Measurements from ENCODE around the gene ISG15. TPM values are rescaled to one million over a fixed set of nuclear protein-coding genes. Genes with fewer than 3 reads are reported as not detected.

ISG15 gene
- total RNA-seq, 5 donors from 2014 or later (not counting 1 experiment from before 2014, with no cell fraction given), result 29.1 to 69.8 (median 48.5) TPM

- H3K27me3 ChIP-seq (replicated peaks in 1 of 2; ENCODE audit: control insufficient read depth in 2 of 2, extremely low read depth in 1 of 2, insufficient read depth in 2 of 2, low read length in 1 of 2), result peaks cover 0 to 86% of the 10 kb centered on the region in 2 experiments
- Mint-ChIP-seq H3K27me3 (peaks cover 0 to 28% of the 10 kb centered on the region in 2 donors), H3K27ac (no peak overlapping the region), H3K36me3 (no peaks in the 10 kb centered on the region), H3K4me3 (peak overlapping the region in 1 of 3 donors; percentile 30), H3K9me3 (peaks cover 0 to under 1% (median 0%) of the 10 kb centered on the region in 3 donors), H3K4me1 (peaks cover 7 to 16% (median 13%) of the 10 kb centered on the region in 3 donors)
- no peaks in the 10 kb centered on the region for H3K9me3 ChIP-seq
- 78% methylated on average over 1 of the region's 3 CpGs for WGBS (ENCODE audit: insufficient coverage)
- POLR2A ChIA-PET, result no interaction called here
- H3K4me1 ChIP-seq (ENCODE audit: control insufficient read depth in 1 of 2, extremely low read depth in 1 of 2, insufficient read depth in 2 of 2, low read length in 2 of 2), result peaks cover 9 to 55% of the 10 kb centered on the region in 2 experiments
- H3K4me3 ChIP-seq (ENCODE audit: control insufficient read depth in 1 of 2, extremely low read depth in 1 of 2, low read length in 1 of 2), result no peak overlapping the region
- no peaks in the 10 kb centered on the region for H3K36me3 ChIP-seq (ENCODE audit: control insufficient read depth in 2 of 2, extremely low read depth in 1 of 2, insufficient read depth in 1 of 2, low read length in 1 of 2)
- ATAC-seq (replicated peaks in 1 of 4) (no peak), DNase-seq (no peak)
- CTCF ChIA-PET, result interaction anchor here in 1 of 2 donors (0.6 kb wide), 1 partner anchor 65 kb away, joined by 6 read pairs; no protein-coding TSS in a partner anchor
- H3K27ac ChIP-seq (ENCODE audit: low read length), result no peak overlapping the region
Observed at GRCh38 chr1:997713-997992, 15.6 kb upstream of the ISG15 start.

DNA sequence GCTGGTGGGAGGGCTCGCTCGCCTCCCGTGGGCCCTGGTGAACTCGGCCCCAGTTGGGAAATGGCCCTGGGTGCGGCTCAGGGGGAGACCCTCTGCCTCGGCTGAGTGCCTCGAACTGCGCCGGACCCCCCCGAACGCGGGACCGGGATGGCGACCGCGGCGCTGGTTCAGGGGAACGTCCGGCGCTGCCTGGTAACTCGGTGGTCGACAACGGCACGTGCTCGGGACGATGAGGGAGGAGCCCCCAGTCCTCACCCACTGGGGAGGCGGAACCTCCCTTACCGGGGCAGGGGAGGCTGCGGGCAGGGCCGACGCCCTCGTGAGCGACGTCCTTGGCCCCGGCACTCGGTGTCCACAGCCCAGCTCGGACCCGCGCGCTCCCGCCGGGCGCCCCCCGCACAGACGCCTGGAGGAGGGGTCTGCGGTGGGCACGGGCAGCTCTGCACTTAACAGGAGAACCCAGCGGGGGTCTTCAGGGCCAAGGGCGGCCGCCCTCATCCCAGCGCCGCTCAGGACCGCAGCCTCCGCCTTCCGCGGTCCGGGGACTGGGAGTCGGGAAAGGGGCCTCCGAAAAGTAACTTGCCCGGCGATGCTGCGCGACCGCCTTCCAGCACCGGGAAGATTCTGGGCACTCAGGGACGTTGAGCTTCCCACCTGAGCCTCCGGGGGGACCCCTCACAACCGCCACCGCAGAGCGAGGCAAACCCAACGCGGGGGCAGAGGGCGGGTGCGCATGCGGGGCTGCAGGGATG, 15.1 kb upstream of the ISG15 start:
- H3K36me3 Mint-ChIP-seq, result no peaks in the 10 kb centered on the region
- WGBS (ENCODE audit: insufficient coverage), result 32% methylated on average over 67 of the region's 75 CpGs
- H3K4me3 Mint-ChIP-seq, result peak overlapping the region in 2 of 3 donors; percentile 21 to 46

DNA sequence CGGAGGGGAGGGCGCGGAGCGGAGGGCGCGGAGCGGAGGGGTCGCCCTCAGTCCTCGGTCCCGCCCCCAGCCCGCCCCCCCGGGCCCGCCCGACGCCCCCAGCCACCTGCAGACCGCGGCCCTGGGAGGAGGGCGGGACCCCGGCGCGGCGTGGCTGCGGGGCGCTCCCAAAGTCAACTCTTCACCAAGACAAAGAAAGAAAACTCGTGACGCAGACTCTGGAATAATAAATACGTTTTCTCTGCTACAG, 14.6 kb upstream of the ISG15 start:
- H3K27me3 Mint-ChIP-seq, result peaks cover 0 to 35% of the 10 kb centered on the region in 2 donors
- Histone ChIP-seq H3K36me3 (ENCODE audit: control insufficient read depth in 2 of 2, extremely low read depth in 1 of 2, insufficient read depth in 1 of 2, low read length in 1 of 2) (no peaks in the 10 kb centered on the region), H3K4me1 (ENCODE audit: control insufficient read depth in 1 of 2, extremely low read depth in 1 of 2, insufficient read depth in 2 of 2, low read length in 2 of 2) (peaks cover 9 to 55% of the 10 kb centered on the region in 2 experiments), H3K4me3 (ENCODE audit: control insufficient read depth in 1 of 2, extremely low read depth in 1 of 2, low read length in 1 of 2) (peak overlapping the region in 1 of 2 donors; percentile 44), H3K27ac (ENCODE audit: low read length) (no peak overlapping the region), H3K27me3 (replicated peaks in 1 of 2; ENCODE audit: control insufficient read depth in 2 of 2, extremely low read depth in 1 of 2, insufficient read depth in 2 of 2, low read length in 1 of 2) (peaks cover 2 to 86% of the 10 kb centered on the region in 2 experiments), H3K9me3 (no peaks in the 10 kb centered on the region)
- H3K27ac Mint-ChIP-seq, result no peak overlapping the region
- no peaks in the 10 kb centered on the region for H3K36me3 Mint-ChIP-seq
- CTCF ChIA-PET, result no interaction called here
- WGBS (ENCODE audit: insufficient coverage), result 0% methylated on average over 13 of the region's 27 CpGs
- DNase-seq (peak in 2 of 35 experiments; percentile 43 to 49), ATAC-seq (replicated peaks in 1 of 4) (no peak)
- peaks cover 7 to 16% (median 13%) of the 10 kb centered on the region in 3 donors for H3K4me1 Mint-ChIP-seq
- no peaks in the 10 kb centered on the region for H3K9me3 Mint-ChIP-seq
- POLR2A ChIA-PET, result no interaction called here
- H3K4me3 Mint-ChIP-seq, result peak overlapping the region in 1 of 3 donors; percentile 46

More for the DNA sequence above, 15.1 kb upstream of the ISG15 start:
- Histone ChIP-seq H3K36me3 (ENCODE audit: control insufficient read depth in 2 of 2, extremely low read depth in 1 of 2, insufficient read depth in 1 of 2, low read length in 1 of 2) (no peaks in the 10 kb centered on the region), H3K4me3 (ENCODE audit: control insufficient read depth in 1 of 2, extremely low read depth in 1 of 2, low read length in 1 of 2) (peak overlapping the region in 1 of 2 donors; percentile 5), H3K9me3 (no peaks in the 10 kb centered on the region), H3K27me3 (replicated peaks in 1 of 2; ENCODE audit: control insufficient read depth in 2 of 2, extremely low read depth in 1 of 2, insufficient read depth in 2 of 2, low read length in 1 of 2) (peaks cover 1 to 86% of the 10 kb centered on the region in 2 experiments), H3K4me1 (ENCODE audit: control insufficient read depth in 1 of 2, extremely low read depth in 1 of 2, insufficient read depth in 2 of 2, low read length in 2 of 2) (peaks cover 9 to 55% of the 10 kb centered on the region in 2 experiments), H3K27ac (ENCODE audit: low read length) (no peak overlapping the region)
- Mint-ChIP-seq H3K9me3 (no peaks in the 10 kb centered on the region), H3K27me3 (peaks cover 0 to 31% of the 10 kb centered on the region in 2 donors), H3K4me1 (peaks cover 7 to 16% (median 13%) of the 10 kb centered on the region in 3 donors), H3K27ac (no peak overlapping the region)
- ChIA-PET CTCF (no interaction called here), POLR2A (no interaction called here)
- DNase-seq (peak in 1 of 35 experiments; percentile 11), ATAC-seq (replicated peaks in 1 of 4) (no peak)

GRCh38 chr1:998995-999724, 14.1 kb upstream of the ISG15 start:
- Mint-ChIP-seq H3K27me3 (peaks cover 0 to 35% of the 10 kb centered on the region in 2 donors), H3K36me3 (no peaks in the 10 kb centered on the region), H3K4me3 (peak overlapping the region; percentile 37 to 79 (median 50)), H3K4me1 (peaks cover 7 to 16% (median 13%) of the 10 kb centered on the region in 3 donors), H3K27ac (no peak overlapping the region), H3K9me3 (no peaks in the 10 kb centered on the region)
- ChIA-PET POLR2A (no interaction called here), CTCF (no interaction called here)
- Histone ChIP-seq H3K4me3 (ENCODE audit: control insufficient read depth in 1 of 2, extremely low read depth in 1 of 2, low read length in 1 of 2) (peak overlapping the region; percentile 12 to 57), H3K9me3 (no peaks in the 10 kb centered on the region), H3K27me3 (replicated peaks in 1 of 2; ENCODE audit: control insufficient read depth in 2 of 2, extremely low read depth in 1 of 2, insufficient read depth in 2 of 2, low read length in 1 of 2) (peaks cover 2 to 87% of the 10 kb centered on the region in 2 experiments), H3K36me3 (ENCODE audit: control insufficient read depth in 2 of 2, extremely low read depth in 1 of 2, insufficient read depth in 1 of 2, low read length in 1 of 2) (no peaks in the 10 kb centered on the region), H3K27ac (ENCODE audit: low read length) (no peak overlapping the region), H3K4me1 (ENCODE audit: control insufficient read depth in 1 of 2, extremely low read depth in 1 of 2, insufficient read depth in 2 of 2, low read length in 2 of 2) (peaks cover 9 to 55% of the 10 kb centered on the region in 2 experiments)
- DNase-seq, result peak in 7 of 35 experiments; percentile 13 to 63 (median 43)
- peak; percentile 5 to 20 (median 20) for ATAC-seq (replicated peaks in 1 of 4)
- under 1% methylated on average over 86 of the region's 86 CpGs for WGBS (ENCODE audit: insufficient coverage)

DNA sequence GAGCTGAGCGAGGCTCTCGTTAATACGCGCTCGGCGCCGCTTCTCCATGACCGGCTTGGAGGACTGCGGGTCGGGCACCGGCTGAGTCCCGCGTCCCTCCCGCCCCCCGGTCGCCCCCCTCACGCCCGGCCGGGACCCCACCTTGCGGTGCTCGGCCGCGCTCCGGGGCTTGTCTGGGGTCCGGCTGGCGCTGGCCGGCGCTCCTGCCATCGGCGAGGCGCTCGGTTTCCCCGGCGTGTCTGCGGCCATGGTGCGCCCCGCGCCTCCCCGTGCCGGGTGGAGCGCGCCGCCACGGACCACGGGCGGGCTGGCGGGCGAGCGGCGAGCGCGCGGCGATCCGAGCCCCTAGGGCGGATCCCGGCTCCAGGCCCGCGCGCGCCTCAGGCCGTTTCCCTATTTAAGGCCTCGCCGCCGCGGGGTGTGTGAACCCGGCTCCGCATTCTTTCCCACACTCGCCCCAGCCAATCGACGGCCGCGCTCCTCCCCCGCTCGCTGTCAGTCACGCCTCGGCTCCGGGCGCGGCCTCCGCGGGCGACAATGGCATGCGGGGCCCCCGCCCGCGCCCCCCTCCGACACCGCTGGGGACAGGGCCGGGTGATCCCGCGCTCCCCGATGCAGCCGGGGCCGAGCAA, 13.5 kb upstream of the ISG15 start, which contains the start of gene HES4:
TSS of gene HES4 (minus strand) at position 373 of the 632 bp plus-strand sequence. CDS start at position 249, 124 bp downstream.
- ChIA-PET CTCF (no interaction called here), POLR2A (no interaction called here)
- H3K27me3 Mint-ChIP-seq, result peaks cover 2 to 36% of the 10 kb centered on the region in 2 donors
- H3K27ac Mint-ChIP-seq, result no peak within 1 kb of the TSS
- DNase-seq, result peak in 29 of 35 experiments; percentile 41 to 77 (median 54)
- peaks cover 9 to 60% of the 10 kb centered on the region in 2 experiments for H3K4me1 ChIP-seq (ENCODE audit: control insufficient read depth in 1 of 2, extremely low read depth in 1 of 2, insufficient read depth in 2 of 2, low read length in 2 of 2)
- no peaks in the 10 kb centered on the region for H3K36me3 Mint-ChIP-seq
- WGBS (ENCODE audit: insufficient coverage), result under 1% methylated on average over 94 of the region's 95 CpGs
- no peaks in the 10 kb centered on the region for H3K36me3 ChIP-seq (ENCODE audit: control insufficient read depth in 2 of 2, extremely low read depth in 1 of 2, insufficient read depth in 1 of 2, low read length in 1 of 2)
- H3K9me3 ChIP-seq, result no peaks in the 10 kb centered on the region
- peaks cover 11 to 21% (median 17%) of the 10 kb centered on the region in 3 donors for H3K4me1 Mint-ChIP-seq
- no peaks in the 10 kb centered on the region for H3K9me3 Mint-ChIP-seq
- H3K27me3 ChIP-seq (replicated peaks in 1 of 2; ENCODE audit: control insufficient read depth in 2 of 2, extremely low read depth in 1 of 2, insufficient read depth in 2 of 2, low read length in 1 of 2), result peaks cover 2 to 87% of the 10 kb centered on the region in 2 experiments
- ATAC-seq (replicated peaks in 1 of 4), result peak; percentile 47 to 67 (median 58)
- peak within 1 kb of the TSS; percentile 46 to 62 for H3K4me3 ChIP-seq (ENCODE audit: control insufficient read depth in 1 of 2, extremely low read depth in 1 of 2, low read length in 1 of 2)
- no peak within 1 kb of the TSS for H3K27ac ChIP-seq (ENCODE audit: low read length)
- H3K4me3 Mint-ChIP-seq, result peak within 1 kb of the TSS; percentile 58 to 79 (median 72)

All from T-cell (primary cell).